ENCODE results near the gene XPA.
A peak's percentile ranks its signal among the peaks of the same experiment; 100 is the strongest.
"Not testable (repeated sequence)": the region's sequence is repeated elsewhere in the genome, so short reads cannot be mapped to it uniquely, and the experiment has no call there.

XPA gene

GRCh38 chr9:97696803-97697601, at the start of gene XPA:
XPA (minus strand) TSS chr9:97697340; CDS start chr9:97697292, 48 bp downstream.
- peak; percentile 92 for DNase-seq (ENCODE audit: low read depth, low spot score)

DNA sequence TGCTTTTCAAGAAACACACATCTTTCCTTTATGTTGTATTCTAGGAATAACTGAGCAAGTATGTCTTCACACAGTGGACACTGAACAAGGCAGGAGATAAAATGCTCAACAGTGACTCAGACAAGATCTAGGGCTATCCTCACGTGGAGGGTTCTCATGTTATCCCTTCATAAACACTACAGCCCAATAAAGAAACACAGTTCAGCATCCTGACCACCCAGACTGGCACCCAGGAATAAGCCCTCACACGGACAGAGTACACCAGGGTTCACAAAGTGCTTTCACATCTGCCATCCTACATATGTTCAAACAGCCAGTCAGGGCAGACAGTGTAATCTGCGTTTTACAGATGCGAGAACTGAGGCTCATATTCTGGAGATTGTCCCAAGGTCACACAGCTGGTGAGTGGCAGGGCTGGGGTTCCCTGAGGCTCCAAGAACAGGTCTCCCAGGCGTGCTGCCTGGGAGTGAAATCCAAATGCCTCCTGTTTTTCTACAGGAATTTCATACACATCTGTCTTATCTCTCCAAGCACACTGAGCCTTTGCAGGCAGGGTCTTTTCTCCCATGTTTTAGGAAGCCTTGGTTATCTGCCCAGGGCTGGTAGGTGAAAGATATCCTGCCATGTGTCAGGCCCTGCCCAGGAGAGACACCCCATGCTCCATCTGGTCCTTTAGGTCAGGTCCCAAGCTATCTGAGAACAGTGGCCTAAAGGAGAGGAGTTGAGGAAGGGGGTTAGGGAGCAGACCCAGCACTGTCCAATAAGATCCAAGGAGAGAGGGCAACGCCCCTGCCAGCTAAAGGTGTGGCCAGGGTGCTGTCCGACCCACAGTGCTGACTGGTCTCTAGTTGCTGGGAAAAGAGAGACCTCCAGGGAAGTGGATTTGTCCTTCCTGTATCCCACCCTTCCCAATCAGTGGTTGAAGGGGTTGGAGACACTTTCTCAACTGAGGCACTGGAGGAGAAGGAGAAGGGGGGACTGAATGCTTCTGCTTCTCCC, 47.9 kb upstream of the XPA start:
- DNase-seq (ENCODE audit: low read depth, low spot score) = no peak

DNA sequence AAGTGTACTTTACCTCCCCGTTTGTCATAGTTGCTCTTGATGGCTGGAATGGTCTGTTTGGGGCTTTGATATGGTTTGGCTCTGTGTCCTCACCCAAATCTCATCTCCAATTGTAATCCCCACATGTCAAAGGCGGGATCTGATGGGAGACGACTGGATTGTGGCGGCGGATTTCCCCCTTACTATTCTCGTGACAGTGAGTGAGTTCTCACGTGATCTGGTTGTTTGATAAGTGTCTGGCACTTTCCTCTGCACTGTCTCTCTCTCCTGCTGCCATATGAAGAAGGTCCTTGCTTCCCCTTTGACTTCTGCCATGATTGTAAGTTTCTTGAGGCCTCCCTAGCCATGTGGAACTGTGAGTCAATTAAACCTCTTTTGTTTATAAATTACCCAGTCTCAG, 46.9 kb upstream of the XPA start:
- not testable (repeated sequence) for DNase-seq (ENCODE audit: low read depth, low spot score)

DNA sequence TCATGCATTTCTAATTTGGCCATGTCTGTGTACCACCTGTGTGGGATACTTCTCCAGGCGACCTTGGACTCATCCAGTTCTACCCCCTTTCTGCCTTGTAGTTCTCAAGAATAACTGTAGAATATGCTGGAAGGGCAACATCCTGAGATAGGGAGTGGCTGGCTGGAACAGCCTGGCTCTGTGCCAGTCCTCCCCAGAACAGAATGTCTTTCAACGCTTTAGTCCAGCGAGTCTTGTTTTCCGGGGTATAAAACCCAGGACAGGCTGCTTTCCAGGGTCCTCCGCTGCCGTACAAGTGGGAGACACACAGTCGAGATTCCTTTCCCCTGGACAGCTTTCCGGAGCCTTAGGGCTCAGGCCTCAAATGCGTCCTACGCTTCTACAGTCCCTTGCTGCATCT, 45.4 kb upstream of the XPA start:
- no peak for DNase-seq (ENCODE audit: low read depth, low spot score)

DNA sequence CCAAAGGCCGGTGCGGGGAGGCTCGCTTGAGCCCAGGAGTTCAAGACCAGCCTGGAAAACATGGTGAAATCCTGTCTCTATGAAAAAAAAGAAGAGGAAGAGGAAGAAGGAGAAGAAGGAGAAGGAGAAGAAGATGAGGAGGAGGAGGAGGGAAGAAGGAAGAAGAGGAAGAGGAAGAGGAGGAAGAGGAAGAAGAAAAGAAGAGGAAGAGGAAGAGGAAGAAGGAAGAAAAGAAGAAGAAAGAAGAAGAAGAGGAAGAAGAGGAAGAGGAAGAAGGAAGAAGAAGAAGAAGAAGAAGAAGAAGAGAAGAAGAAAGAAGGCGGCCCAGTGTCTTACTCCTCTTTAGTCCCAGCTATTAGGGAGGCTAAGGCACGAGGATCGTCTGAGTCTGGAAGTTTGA, 44.8 kb upstream of the XPA start:
- no peak for DNase-seq (ENCODE audit: low read depth, low spot score)

DNA sequence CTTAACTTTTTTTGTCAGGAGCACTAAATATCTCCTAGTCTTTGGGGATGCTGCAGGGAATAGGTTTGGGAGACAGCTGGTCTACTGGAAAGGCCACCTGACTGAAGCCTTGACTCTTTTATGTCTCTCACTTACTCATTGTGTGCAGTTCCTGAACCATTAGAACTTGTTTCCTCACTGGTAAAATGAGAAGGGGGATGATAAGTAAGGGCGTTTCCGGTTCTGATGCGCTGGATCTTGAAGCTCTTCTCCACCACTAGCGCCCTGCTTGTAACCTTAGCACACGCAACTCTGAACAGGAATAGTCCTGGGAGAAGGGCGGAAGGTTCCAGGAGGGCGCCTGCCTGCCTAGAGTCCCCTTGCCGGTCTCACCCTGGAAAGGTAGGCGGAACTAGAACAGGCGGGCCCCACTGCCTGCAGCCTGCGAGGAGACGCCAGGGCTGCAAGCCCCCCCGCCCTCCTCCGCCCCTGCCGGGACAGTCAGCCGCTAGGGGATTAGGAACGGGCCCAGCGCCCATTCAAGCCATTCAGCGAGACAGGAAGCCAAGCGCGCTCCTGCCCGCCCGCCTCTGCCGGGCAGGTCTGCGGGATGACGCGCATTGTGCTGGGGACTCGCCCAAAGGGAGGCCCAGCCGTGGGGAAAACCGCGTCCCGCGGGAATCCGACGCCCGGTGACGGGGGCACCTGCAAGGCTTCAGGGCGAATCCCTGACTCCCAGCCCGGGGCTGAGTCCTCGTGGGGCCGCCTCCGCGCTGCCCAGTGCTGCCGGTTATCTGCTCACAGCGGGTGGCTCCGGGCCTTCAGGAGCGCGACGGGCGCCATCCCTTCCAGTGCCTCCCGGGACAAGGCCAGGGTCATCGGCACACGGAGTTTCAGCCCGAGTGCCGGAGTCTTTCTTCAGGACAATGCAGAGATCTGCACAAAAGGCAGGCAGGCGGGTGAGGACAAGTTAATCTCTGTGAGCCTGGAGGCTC, 44.0 kb upstream of the XPA start:
- no peak for DNase-seq (ENCODE audit: low read depth, low spot score)

- no peak for DNase-seq (ENCODE audit: low read depth, low spot score)
These were observed 40.3 kb upstream of the XPA start for GRCh38 chr9:97737429-97737828.

DNA sequence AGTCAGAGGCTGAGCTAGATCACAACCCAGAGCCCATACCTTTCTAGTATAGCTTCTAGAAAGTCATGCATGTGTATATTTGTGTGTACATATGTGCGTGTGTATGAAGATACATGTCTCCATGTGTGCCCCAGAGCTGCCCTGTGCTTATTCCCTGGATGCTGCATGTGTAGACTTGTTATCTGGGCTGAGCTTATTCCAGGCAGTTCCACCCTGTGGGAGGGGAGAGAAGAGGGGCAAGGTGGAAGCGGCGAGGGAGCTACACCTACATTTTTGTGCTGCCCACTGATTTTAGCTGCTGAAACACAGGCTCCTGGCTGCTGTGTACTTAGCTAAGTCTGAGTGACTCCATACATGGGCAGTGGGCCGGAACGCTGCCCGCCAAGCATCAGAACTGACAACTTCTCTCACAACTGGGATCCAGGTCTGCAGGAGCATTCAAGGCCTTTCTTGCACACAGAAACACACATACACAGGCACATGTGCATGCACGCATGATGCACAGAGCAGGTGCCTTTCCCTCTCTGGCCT, 38.0 kb upstream of the XPA start:
- no peak for DNase-seq (ENCODE audit: low read depth, low spot score)

DNA sequence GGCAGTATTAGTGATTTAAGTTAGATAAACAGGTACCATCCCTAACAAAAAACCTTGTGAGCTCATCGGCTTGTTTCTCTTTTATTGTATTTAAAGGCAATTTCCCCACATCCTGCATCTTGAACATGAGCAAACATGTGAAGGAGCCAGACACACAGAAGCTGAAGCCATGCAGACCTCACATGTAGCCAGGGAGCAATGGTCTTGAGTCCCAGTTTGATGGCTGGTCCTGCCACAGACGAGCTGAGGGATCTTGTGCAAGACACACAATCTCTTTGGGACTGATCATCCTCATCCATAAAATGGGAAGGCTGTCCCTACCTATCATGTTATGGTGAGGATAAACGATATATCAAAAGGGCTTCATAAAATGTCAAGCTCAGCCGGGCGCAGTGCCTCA, 29.6 kb upstream of the XPA start:
- no peak for DNase-seq (ENCODE audit: low read depth, low spot score)

- DNase-seq (ENCODE audit: low read depth, low spot score) = no peak
These were observed 26.7 kb upstream of the XPA start for GRCh38 chr9:97723819-97724218.

GRCh38 chr9:97722331-97722730, 25.2 kb upstream of the XPA start:
- no peak for DNase-seq (ENCODE audit: low read depth, low spot score)

DNA sequence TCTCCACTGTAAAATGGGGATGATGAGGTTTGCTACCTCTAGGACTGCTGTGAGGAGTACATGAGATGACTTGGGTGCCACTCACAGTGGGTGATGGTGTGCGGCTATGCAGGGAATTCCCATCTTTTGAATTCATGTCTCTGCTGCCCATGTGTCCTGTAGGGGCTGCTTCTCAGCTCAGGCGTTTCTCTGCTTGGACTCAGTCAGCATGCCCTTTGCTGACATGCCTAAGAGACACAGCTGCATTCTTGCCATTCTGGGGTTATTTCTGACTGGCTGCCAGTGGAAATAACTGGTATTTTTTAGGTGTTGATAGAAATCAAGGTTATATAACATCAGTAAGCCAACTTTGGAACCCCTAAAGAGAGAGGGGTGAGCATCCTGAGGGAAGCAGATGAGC, 24.3 kb upstream of the XPA start:
- no peak for DNase-seq (ENCODE audit: low read depth, low spot score)

DNA sequence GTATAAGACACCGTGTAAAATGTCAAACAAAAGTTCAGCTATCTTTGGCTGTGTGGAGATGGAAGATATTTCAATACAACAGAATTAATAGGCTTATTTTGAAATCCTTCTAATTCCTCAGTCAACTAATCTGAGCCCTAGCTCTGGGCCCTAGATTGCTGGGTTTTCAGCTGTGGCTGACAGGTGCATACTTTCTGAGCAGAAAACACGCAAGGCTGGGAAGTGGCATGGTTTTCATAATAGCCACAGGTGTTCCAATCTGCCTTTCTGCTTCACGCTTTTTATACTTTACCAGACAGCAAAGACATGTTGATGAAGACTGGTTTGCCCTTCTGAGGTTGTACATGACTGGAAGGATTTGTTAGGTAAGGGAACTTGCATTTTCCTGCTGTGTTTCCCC, 20.7 kb upstream of the XPA start:
- no peak for DNase-seq (ENCODE audit: low read depth, low spot score)

DNA sequence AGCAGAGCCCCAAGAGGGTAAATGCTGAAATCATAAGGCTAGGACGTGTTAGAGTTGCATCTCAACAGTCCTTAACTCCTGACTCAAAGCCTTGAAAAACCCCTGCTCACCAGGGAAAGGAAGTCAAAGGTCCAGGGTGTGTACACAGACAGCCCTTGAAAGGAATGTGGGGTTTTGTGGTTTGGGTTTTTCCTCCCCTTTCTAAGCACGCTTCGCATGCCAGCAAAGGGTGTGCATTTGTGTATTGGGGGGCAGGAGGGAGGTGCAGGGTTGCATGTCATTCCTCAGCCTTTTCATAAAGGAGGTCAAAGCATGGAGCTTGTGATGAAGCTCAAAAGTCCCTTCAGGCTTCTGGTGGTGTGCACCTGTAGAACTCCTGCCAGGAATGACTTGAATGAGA, 17.3 kb upstream of the XPA start:
- no peak for DNase-seq (ENCODE audit: low read depth, low spot score)

DNA sequence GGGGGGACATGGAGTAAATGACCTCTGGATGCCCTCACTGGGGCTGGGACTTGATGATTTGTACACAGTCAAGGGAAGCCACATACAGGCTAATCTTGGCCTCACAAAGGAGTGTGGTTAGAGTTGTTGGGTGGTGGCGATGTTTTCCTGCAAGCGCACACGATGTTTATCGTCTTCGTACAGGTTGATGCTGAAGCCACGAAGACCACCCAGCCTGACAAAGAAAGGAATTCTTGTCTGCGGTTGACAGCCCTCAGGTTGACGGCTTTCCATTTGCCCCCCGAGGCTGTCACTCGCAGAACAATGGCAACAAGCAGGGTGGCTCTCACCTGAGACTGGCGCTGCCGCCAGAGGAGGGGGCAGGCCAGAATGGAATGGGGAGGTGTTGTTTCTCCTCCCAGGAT, 14.1 kb upstream of the XPA start:
- DNase-seq (ENCODE audit: low read depth, low spot score) = no peak

GRCh38 chr9:97710356-97711222, 13.4 kb upstream of the XPA start:
- no peak for DNase-seq (ENCODE audit: low read depth, low spot score)

DNA sequence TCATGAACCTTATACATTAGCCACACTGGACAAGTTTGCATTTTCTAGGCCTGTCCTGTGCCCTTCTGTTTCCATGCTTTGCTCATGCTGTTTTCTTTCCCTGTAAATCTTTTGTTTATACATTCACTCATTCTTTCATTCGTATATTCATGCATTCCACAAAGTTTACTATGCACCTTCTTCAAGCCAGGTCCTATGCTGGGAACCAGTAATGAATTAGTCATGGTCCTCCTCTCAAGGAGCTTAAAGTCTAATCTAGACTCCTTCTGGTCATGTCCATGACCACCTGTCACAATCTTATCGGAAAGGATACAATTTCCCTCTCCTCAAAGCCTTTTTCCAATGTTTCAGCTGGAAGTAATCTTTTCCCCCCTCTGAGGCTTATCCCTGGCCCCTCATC, 9.1 kb upstream of the XPA start:
- DNase-seq (ENCODE audit: low read depth, low spot score) = no peak

- DNase-seq (ENCODE audit: low read depth, low spot score) = no peak
These were observed 8.3 kb upstream of the XPA start for GRCh38 chr9:97705354-97705950.

DNA sequence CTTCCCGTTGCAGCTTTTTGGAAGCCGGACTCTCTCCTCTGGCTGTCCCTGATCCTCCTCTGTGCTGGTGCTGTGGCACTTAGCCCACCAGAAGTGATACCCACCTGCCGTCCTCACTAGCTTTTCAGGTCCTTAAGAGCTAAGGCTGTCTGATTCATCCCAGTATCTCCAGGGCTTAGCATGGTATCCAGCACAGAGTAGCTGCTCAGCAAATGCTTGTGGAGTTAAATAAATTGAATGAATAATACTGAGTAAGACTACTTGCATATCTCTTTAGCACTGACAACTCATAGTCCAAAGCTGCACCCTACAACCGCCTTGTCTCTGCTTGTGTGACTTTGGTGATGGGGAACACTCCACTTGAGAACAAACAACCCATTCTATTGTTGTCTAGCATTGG, 7.7 kb upstream of the XPA start:
- DNase-seq (ENCODE audit: low read depth, low spot score) = no peak

DNA sequence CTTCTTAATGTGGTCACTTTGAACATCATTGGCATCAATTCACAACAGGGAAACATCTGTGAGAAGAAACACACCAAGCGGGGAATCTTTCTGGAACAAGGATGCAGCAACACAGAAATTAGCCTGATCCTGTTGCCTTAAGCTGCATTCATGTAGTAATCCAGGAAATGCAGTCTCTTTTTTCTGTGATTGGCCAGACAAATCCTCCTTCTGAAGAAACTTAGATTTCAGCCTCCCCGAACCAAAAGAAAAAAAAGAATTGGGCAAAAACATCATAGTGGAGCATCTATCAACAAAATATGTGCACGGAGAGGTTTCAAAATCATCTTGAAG, 7.2 kb upstream of the XPA start:
- no peak for DNase-seq (ENCODE audit: low read depth, low spot score)

All from activated naive CD8-positive, alpha-beta T cell treated with anti-CD3 and anti-CD28 coated beads, Interleukin-2, amount 50 U/mL, for 16 hours (primary cell).